ENCODE results near the gene THBS2.
A peak's percentile ranks its signal among the peaks of the same experiment; 100 is the strongest.

THBS2 gene

GRCh38 chr6:169212897-169213813 is 40.5 kb downstream of the THBS2 start:
- no peak overlapping the region for H3K4me3 ChIP-seq (replicated peaks; ENCODE audit: low read depth, low read length)
- TF ChIP-seq, protein P1, sequence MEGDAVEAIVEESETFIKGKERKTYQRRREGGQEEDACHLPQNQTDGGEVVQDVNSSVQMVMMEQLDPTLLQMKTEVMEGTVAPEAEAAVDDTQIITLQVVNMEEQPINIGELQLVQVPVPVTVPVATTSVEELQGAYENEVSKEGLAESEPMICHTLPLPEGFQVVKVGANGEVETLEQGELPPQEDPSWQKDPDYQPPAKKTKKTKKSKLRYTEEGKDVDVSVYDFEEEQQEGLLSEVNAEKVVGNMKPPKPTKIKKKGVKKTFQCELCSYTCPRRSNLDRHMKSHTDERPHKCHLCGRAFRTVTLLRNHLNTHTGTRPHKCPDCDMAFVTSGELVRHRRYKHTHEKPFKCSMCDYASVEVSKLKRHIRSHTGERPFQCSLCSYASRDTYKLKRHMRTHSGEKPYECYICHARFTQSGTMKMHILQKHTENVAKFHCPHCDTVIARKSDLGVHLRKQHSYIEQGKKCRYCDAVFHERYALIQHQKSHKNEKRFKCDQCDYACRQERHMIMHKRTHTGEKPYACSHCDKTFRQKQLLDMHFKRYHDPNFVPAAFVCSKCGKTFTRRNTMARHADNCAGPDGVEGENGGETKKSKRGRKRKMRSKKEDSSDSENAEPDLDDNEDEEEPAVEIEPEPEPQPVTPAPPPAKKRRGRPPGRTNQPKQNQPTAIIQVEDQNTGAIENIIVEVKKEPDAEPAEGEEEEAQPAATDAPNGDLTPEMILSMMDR (IDR thresholded peaks at IDR 0.05; ENCODE audit: low read length, missing control alignments) = peak; percentile 34
- DNase-seq (ENCODE audit: low read depth) = peak; percentile 89

DNA sequence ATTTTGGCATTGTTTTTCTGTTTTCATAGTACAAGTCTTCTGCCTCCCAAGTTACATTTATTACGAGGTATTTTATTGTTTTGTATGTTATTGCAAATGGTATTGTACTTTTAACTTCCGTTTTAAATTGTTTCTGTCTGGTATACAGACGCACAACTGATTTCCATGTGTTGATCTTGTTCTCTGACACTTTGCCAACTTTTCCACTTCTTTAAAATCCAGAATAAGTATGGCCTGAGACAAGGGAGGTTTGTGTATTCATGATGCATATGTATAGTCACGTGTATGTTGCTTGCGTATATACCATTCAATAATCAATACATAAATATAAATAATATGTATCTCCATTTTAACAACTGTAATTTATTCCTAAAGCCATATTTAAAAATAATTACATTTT is 41.2 kb downstream of the THBS2 start:
- H3K4me3 ChIP-seq (replicated peaks; ENCODE audit: low read depth, low read length) = no peak overlapping the region
- DNase-seq (ENCODE audit: low read depth) = peak; percentile 54
- TF ChIP-seq, protein P1 (IDR thresholded peaks at IDR 0.05; ENCODE audit: low read length, missing control alignments) = no peak

GRCh38 chr6:169211881-169212280 is 41.8 kb downstream of the THBS2 start:
- TF ChIP-seq, protein P1 (IDR thresholded peaks at IDR 0.05; ENCODE audit: low read length, missing control alignments) = no peak
- DNase-seq (ENCODE audit: low read depth) = no peak
- no peak overlapping the region for H3K4me3 ChIP-seq (replicated peaks; ENCODE audit: low read depth, low read length)

DNA sequence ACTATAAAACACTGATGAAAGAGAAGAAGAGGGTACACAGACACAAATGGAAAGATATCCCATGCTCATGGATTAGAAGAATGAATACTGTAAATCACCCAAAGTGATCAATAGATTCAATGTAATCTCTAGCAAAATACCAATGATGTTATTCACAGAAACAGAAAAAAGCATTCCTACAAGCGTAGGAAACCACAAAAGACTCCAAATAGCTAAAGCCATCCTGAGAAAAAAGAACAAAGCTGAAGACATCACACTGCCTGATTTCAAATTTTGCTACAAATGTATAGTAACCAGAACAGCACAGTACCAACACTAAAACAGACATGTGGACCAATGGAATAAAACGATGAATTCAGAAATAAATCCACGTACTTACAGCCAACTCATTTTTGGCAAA is 43.0 kb downstream of the THBS2 start:
- DNase-seq (ENCODE audit: low read depth) = no peak
- TF ChIP-seq, protein P1 (IDR thresholded peaks at IDR 0.05; ENCODE audit: low read length, missing control alignments) = no peak
- H3K4me3 ChIP-seq (replicated peaks; ENCODE audit: low read depth, low read length) = no peak overlapping the region

DNA sequence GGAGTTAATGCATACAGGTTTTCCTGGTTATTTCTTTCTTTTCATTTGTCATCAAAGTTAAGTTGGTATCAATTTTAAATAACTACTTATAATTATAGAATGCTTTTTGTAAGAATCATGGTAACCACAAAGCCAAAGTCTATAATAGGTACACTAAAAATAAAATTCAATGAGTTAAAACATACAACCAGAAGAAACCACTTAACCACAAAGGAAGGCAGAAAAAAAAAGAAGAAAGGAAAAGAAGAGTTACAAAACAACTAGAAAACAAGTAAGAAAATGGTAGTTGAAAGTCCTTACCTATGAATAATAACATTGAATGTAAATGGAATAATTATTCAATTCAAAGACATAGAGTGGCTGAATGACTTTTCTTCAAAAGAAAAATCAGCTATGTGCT is 45.6 kb downstream of the THBS2 start:
- no peak for DNase-seq (ENCODE audit: low read depth)
- TF ChIP-seq, protein P1 (IDR thresholded peaks at IDR 0.05; ENCODE audit: low read length, missing control alignments) = no peak
- no peak overlapping the region for H3K4me3 ChIP-seq (replicated peaks; ENCODE audit: low read depth, low read length)

DNA sequence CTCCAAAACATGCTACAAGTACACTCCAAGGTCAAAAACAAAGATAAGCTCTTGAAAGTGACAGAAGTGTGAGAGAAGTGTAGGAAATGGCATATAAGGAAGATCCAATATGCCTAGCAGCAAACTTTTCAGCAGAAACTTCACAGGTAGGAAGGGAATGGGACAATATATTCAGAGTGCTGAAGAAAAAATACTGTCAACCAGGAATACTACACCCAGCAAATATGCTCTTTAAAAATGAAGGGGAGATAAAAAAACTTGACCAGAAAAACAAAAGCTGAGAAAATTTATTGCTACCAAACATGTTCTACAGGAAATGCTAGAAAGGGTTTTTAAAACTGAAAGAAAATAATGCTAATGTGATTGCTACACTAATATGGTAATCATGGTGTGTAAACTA is 46.2 kb downstream of the THBS2 start:
- TF ChIP-seq, protein P1 (IDR thresholded peaks at IDR 0.05; ENCODE audit: low read length, missing control alignments) = no peak
- no peak overlapping the region for H3K4me3 ChIP-seq (replicated peaks; ENCODE audit: low read depth, low read length)

More for the DNA sequence above, 46.2 kb downstream of the THBS2 start:
- DNase-seq (ENCODE audit: low read depth) = no peak

Data from fibroblast of pulmonary artery (primary cell).